Ascending aorta (tissue), 2 donors: ENCODE data around the gene CYTH1. TPM values are rescaled to one million over a fixed set of nuclear protein-coding genes. Genes with fewer than 3 reads are reported as not detected.

ENCODE experiments used
- DNase-seq, 2 donors: peaks; one replicate each; pipeline ENCODE4 v3.0.0-alpha.2; 2019; ENCODE audit warnings: low spot score in 2 of 2
- H3K27ac ChIP-seq, 2 donors: fragments of 200-600 bp; sonication (generic); one replicate each; pipeline ENCODE4 v1.5.1; 2016 to 2017; ENCODE audit warnings: mild to moderate bottlenecking in 1 of 2
- H3K27me3 ChIP-seq: fragments of 200-600 bp; sonication (generic); one replicate; pipeline ENCODE4 v1.5.1; 2017
- H3K36me3 ChIP-seq, 2 donors: fragments of 200-600 bp; sonication (generic); one replicate each; pipeline ENCODE4 v1.5.1; 2016
- H3K4me1 ChIP-seq, 2 donors: fragments of 200-600 bp; sonication (generic); one replicate each; pipeline ENCODE4 v1.5.1; 2016 to 2017; ENCODE audit warnings: mild to moderate bottlenecking in 1 of 2
- H3K4me3 ChIP-seq, 2 donors: fragments of 200-600 bp; sonication (generic); one replicate each; pipeline ENCODE4 v1.5.1; 2016 to 2017; ENCODE audit warnings: mild to moderate bottlenecking in 1 of 2
- H3K9me3 ChIP-seq, 2 donors: fragments of 200-600 bp; sonication (generic); one replicate each; pipeline ENCODE4 v1.5.1; 2016
- intact Hi-C: fragments of 100-400 bp; cut with DNase I; formaldehyde crosslinking; loops from one replicate; pipeline ENCODE4 v1.15.1; 2023
- total RNA-seq: library from RNA; depleted of rRNA; stranded (reverse); fragments of >200 nt; gene quantifications from one replicate; pipeline ENCODE4 v1.1.0, GENCODE V29; 2016
- TF ChIP-seq, protein P1 (sequence below), 3 experiments: fragments of 200-600 bp in 2 of 3; fragments of 450-650 bp in 1 of 3; sonication (generic) in 2 of 3; IDR thresholded peaks; one replicate each; pipeline ENCODE4 v1.5.1; 2016 to 2019; ENCODE audit warnings: antibody characterized with exemption in 3 of 3, mild to moderate bottlenecking in 1 of 3, moderate library complexity in 1 of 3

Gene CYTH1
- total RNA-seq, 1 donor from 2014 or later, result 46.5 TPM

DNA sequence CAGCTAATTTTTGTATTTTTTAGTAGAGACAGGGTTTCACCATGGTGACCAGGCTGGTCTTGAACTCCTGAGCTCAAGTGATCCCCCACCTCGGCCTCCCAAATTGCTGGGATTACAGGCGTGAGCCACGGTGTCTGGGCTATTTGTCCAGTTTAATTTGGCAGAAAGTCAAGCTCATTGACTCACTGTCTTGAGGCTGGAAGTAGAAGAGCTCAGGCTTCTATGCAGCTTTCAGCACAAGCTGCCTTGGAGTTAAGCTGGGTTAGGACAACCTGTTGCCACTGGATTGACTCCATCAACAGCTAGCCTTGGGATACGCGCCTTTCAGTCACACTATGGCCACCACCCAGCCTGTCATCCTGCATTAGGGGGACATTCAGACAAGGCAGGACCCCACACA lies 128.7 kb downstream of the CYTH1 start:
- H3K9me3 ChIP-seq, result no peaks in the 10 kb centered on the region
- H3K4me1 ChIP-seq, result no peaks in the 10 kb centered on the region
- H3K27me3 ChIP-seq, result no peaks in the 10 kb centered on the region
- TF ChIP-seq, protein P1, sequence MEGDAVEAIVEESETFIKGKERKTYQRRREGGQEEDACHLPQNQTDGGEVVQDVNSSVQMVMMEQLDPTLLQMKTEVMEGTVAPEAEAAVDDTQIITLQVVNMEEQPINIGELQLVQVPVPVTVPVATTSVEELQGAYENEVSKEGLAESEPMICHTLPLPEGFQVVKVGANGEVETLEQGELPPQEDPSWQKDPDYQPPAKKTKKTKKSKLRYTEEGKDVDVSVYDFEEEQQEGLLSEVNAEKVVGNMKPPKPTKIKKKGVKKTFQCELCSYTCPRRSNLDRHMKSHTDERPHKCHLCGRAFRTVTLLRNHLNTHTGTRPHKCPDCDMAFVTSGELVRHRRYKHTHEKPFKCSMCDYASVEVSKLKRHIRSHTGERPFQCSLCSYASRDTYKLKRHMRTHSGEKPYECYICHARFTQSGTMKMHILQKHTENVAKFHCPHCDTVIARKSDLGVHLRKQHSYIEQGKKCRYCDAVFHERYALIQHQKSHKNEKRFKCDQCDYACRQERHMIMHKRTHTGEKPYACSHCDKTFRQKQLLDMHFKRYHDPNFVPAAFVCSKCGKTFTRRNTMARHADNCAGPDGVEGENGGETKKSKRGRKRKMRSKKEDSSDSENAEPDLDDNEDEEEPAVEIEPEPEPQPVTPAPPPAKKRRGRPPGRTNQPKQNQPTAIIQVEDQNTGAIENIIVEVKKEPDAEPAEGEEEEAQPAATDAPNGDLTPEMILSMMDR (IDR thresholded peaks at IDR 0.05), result no peak
- H3K4me3 ChIP-seq, result no peak overlapping the region
- intact Hi-C loops, result no loop called here
- H3K27ac ChIP-seq, result no peak overlapping the region
- no peak for DNase-seq
- no peaks in the 10 kb centered on the region for H3K36me3 ChIP-seq

DNA sequence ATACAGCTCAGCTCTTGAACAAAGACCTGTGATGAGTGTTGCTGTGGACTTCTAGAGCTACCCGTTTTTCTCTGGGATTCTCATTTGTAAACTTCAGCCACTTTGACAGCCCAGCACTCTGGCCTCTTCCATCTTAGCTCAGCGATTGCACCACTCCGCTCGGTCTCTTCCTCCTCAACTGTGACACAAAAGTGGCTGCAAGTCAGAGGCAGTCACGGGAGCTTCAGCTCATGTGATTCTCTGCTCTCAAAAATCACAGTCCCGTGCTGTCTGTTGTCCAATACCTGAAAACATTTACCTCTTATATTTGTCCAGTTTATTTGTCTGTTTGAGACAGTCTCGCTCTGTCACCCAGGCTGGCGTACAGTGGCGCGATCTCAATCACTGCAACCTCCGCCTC lies 129.2 kb downstream of the CYTH1 start:
- Histone ChIP-seq H3K27me3 (no peaks in the 10 kb centered on the region), H3K4me1 (no peaks in the 10 kb centered on the region), H3K27ac (no peak overlapping the region), H3K4me3 (no peak overlapping the region), H3K9me3 (no peaks in the 10 kb centered on the region), H3K36me3 (no peaks in the 10 kb centered on the region)
- intact Hi-C loops, result no loop called here
- TF ChIP-seq, protein P1 (IDR thresholded peaks at IDR 0.05), result no peak
- no peak for DNase-seq

GRCh38 chr17:78652024-78652423 lies 130.0 kb downstream of the CYTH1 start:
- DNase-seq, result no peak
- H3K36me3 ChIP-seq, result no peaks in the 10 kb centered on the region
- H3K27me3 ChIP-seq, result no peaks in the 10 kb centered on the region
- no peaks in the 10 kb centered on the region for H3K9me3 ChIP-seq
- no peaks in the 10 kb centered on the region for H3K4me1 ChIP-seq
- H3K27ac ChIP-seq, result no peak overlapping the region
- intact Hi-C loops, result no loop called here
- no peak overlapping the region for H3K4me3 ChIP-seq
- TF ChIP-seq, protein P1 (IDR thresholded peaks at IDR 0.05), result no peak

GRCh38 chr17:78651554-78651953 lies 130.5 kb downstream of the CYTH1 start:
- Histone ChIP-seq H3K4me1 (no peaks in the 10 kb centered on the region), H3K9me3 (no peaks in the 10 kb centered on the region), H3K36me3 (no peaks in the 10 kb centered on the region), H3K4me3 (no peak overlapping the region), H3K27ac (no peak overlapping the region), H3K27me3 (no peaks in the 10 kb centered on the region)
- intact Hi-C loops, result no loop called here
- no peak for DNase-seq
- TF ChIP-seq, protein P1 (IDR thresholded peaks at IDR 0.05), result no peak

DNA sequence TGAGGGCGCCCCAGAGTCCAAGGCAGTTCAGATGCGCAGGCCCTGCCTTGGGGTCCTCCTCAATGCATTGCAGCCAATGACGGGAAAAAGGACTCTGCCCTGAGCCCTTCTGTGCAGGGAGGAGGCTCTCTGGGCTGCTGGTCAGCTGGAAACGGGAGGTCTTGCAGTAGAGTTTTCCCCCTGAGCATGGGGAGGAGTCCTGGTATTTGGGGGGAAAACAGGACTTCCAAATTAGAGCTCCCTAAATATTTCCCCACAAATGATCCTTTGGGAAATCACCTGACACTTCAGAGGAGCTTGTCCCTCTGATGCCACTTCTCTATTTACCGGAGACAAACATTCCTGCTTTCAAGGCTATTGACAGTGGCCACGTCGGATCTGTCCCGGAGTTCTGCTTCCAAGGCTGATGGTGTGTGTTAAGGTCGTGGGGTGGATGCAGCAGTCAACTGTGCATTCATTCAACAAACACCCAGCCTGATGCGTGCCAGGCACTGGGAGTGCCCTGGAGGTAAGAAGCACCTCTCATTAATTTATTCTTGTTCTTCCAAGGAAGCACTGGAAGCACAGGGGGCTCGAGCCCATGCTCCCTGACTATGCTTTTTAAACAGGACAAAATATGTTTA lies 131.9 kb downstream of the CYTH1 start:
- DNase-seq, result no peak
- H3K27ac ChIP-seq, result no peak overlapping the region
- no peaks in the 10 kb centered on the region for H3K36me3 ChIP-seq
- TF ChIP-seq, protein P1 (IDR thresholded peaks at IDR 0.05), result no peak
- H3K4me3 ChIP-seq, result no peak overlapping the region
- no peaks in the 10 kb centered on the region for H3K9me3 ChIP-seq
- H3K4me1 ChIP-seq, result no peaks in the 10 kb centered on the region
- intact Hi-C loops, result no loop called here
- no peaks in the 10 kb centered on the region for H3K27me3 ChIP-seq

DNA sequence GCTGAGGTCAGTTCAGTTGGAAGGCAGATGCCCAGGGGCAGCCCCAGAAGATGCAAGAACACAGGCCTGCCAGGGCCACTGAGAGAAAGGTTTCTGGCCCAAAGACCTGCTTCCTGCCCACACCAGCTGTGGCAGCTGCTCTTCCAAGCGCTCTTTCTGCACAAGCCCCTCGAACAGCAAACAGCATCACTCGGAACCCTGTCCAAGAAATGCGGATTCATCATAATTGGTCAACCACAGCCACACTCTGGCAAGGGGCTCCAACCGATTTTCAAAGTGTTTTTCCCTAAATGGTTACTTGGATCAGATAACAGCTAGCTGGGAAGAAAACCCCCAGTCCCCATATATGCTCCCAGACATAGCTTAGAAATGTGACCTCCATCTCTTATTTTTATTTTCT lies 133.8 kb downstream of the CYTH1 start:
- no peak for DNase-seq
- Histone ChIP-seq H3K4me1 (no peaks in the 10 kb centered on the region), H3K27me3 (no peaks in the 10 kb centered on the region), H3K4me3 (no peak overlapping the region), H3K27ac (no peak overlapping the region), H3K9me3 (no peaks in the 10 kb centered on the region), H3K36me3 (no peaks in the 10 kb centered on the region)
- TF ChIP-seq, protein P1 (IDR thresholded peaks at IDR 0.05), result no peak
- intact Hi-C loops, result no loop called here
